A172 (cell line): Measurements from ENCODE around the gene BRIP1. TPM values are rescaled to one million over a fixed set of nuclear protein-coding genes. Genes with fewer than 3 reads are reported as not detected.
"Not testable (repeated sequence)": the region's sequence is repeated elsewhere in the genome, so short reads cannot be mapped to it uniquely, and the experiment has no call there.

ENCODE experiments used
- DNase-seq: peaks from one replicate; pipeline ENCODE4 v3.0.0-alpha.2; 2015; ENCODE audit warnings: low spot score
- total RNA-seq: library from RNA; depleted of rRNA; stranded (reverse); fragments of >200 nt; shearing (Covaris generic); gene quantifications from 2 replicates; pipeline ENCODE4 v1.2.3, GENCODE V29; 2014; rRNA removed

BRIP1 gene
- total RNA-seq: 18.4 and 25.5 TPM in 2 replicates

GRCh38 chr17:61862975-61863800, at the start of gene BRIP1:
BRIP1 (minus strand) TSS chr17:61863528; CDS start chr17:61861539, 1,989 bp downstream.
- peak; percentile 97 for DNase-seq

GRCh38 chr17:61908292-61909037, 45.1 kb upstream of the BRIP1 start:
- no peak for DNase-seq

- no peak for DNase-seq
Measured at GRCh38 chr17:61907361-61907760, 44.0 kb upstream of the BRIP1 start.

GRCh38 chr17:61904094-61904710, 40.9 kb upstream of the BRIP1 start:
- no peak for DNase-seq

GRCh38 chr17:61903251-61903650, 39.9 kb upstream of the BRIP1 start:
- DNase-seq: no peak

GRCh38 chr17:61897548-61898180, 34.3 kb upstream of the BRIP1 start:
- no peak for DNase-seq

GRCh38 chr17:61895391-61895790, 32.1 kb upstream of the BRIP1 start:
- no peak for DNase-seq

GRCh38 chr17:61894310-61894709, 31.0 kb upstream of the BRIP1 start:
- not testable (repeated sequence) for DNase-seq

- DNase-seq: not testable (repeated sequence)
Measured at GRCh38 chr17:61887733-61888132, 24.4 kb upstream of the BRIP1 start.

- DNase-seq: peak; percentile 40
Measured at GRCh38 chr17:61885865-61886264, 22.5 kb upstream of the BRIP1 start.

- no peak for DNase-seq
Measured at GRCh38 chr17:61884864-61885263, 21.5 kb upstream of the BRIP1 start.

- DNase-seq: no peak
Measured at GRCh38 chr17:61880589-61881102, 17.3 kb upstream of the BRIP1 start.

GRCh38 chr17:61878984-61879612, 15.8 kb upstream of the BRIP1 start:
- DNase-seq: no peak

GRCh38 chr17:61878520-61878919, 15.2 kb upstream of the BRIP1 start:
- DNase-seq: no peak

- DNase-seq: no peak
Measured at GRCh38 chr17:61877837-61878236, 14.5 kb upstream of the BRIP1 start.

GRCh38 chr17:61875804-61876203, 12.5 kb upstream of the BRIP1 start:
- DNase-seq: no peak

- DNase-seq: no peak
Measured at GRCh38 chr17:61875285-61875684, 12.0 kb upstream of the BRIP1 start.

- DNase-seq: no peak
Measured at GRCh38 chr17:61874075-61874474, 10.7 kb upstream of the BRIP1 start.

GRCh38 chr17:61872099-61872498, 8.8 kb upstream of the BRIP1 start:
- DNase-seq: no peak

GRCh38 chr17:61869138-61869537, 5.8 kb upstream of the BRIP1 start:
- DNase-seq: no peak

GRCh38 chr17:61868074-61868473, 4.7 kb upstream of the BRIP1 start:
- DNase-seq: no peak
